ENCODE results near the gene LACTBL1. TPM values are rescaled to one million over a fixed set of nuclear protein-coding genes. Genes with fewer than 3 reads are reported as not detected.

The LACTBL1 gene, protein sequence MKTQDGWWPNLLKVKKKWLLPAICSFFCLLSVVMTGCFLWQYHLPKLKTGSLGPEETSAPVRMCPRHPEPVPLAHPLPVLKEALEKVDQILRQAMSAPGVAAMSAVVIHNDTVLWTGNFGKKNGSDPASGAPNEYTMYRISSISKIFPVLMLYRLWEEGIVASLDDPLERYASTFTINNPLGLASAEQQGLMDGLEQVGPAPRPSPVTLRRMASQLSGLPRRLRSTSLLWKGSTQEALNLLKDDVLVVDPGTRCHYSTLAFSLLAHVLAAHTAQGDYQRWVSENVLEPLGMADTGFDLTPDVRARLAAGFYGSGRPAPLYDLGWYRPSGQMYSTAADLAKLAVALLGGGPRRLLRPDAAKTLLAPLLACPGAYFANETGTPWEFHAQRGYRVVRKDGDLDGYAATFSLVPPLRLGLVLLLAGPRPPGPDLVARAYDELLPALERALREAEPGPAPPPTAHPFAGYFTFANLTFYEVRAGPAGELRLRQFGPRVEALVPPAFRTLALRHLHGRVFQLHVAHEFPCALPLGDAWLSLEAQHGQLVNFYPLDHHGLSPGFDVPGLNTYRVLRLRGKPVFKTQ
- total RNA-seq (not detected), polyA plus RNA-seq (not detected)

- DNase-seq (no peak), ATAC-seq (ENCODE audit: low read depth in 2 of 2) (no peak)
- H3K4me1 ChIP-seq (ENCODE audit: control insufficient read depth, insufficient read depth, low read length, poor library complexity, severe bottlenecking) = no peaks in the 10 kb centered on the region
- no peaks in the 10 kb centered on the region for H3K36me3 ChIP-seq (ENCODE audit: control insufficient read depth, insufficient read depth, low read length)
- Mint-ChIP-seq H3K4me1 (no peaks in the 10 kb centered on the region), H3K27ac (no peak within 1 kb of the TSS), H3K4me3 (no peak within 1 kb of the TSS), H3K27me3 (peaks cover 58% of the 10 kb centered on the region), H3K36me3 (no peaks in the 10 kb centered on the region), H3K9me3 (peaks cover 0 to 2% (median 0%) of the 10 kb centered on the region in 7 donors)
- no peak within 1 kb of the TSS for H3K4me3 ChIP-seq (ENCODE audit: low read depth, low read length)
- peaks cover 19% of the 10 kb centered on the region for H3K27me3 ChIP-seq (ENCODE audit: control insufficient read depth, insufficient read depth, low read length)
- H3K27ac ChIP-seq (ENCODE audit: insufficient read depth, low read length, poor library complexity, severe bottlenecking) = no peak within 1 kb of the TSS
- H3K9me3 ChIP-seq (ENCODE audit: control insufficient read depth in 2 of 2, low read length in 2 of 2) = no peaks in the 10 kb centered on the region
Observed at GRCh38 chr1:22972760-22973159, at the start of gene LACTBL1. TSS of gene LACTBL1 (minus strand) at chr1:22972866. CDS start at chr1:22972316, 550 bp downstream.

GRCh38 chr1:23021834-23022233, 49.2 kb upstream of the LACTBL1 start:
- peaks cover 18% of the 10 kb centered on the region for H3K4me1 ChIP-seq (ENCODE audit: control insufficient read depth, insufficient read depth, low read length, poor library complexity, severe bottlenecking)
- Mint-ChIP-seq H3K27me3 (peaks cover 4% of the 10 kb centered on the region), H3K27ac (peak overlapping the region in 1 of 3 donors; percentile 44), H3K9me3 (peaks cover 1 to 10% (median 3%) of the 10 kb centered on the region in 7 donors), H3K4me1 (peaks cover 40 to 68% (median 51%) of the 10 kb centered on the region in 4 donors), H3K36me3 (peaks cover 7% of the 10 kb centered on the region), H3K4me3 (peak overlapping the region; percentile 45 to 100 (median 78))
- no peak for ATAC-seq (ENCODE audit: low read depth in 2 of 2)
- no peaks in the 10 kb centered on the region for H3K9me3 ChIP-seq (ENCODE audit: control insufficient read depth in 2 of 2, low read length in 2 of 2)
- DNase-seq = no peak
- no peak overlapping the region for H3K27ac ChIP-seq (ENCODE audit: insufficient read depth, low read length, poor library complexity, severe bottlenecking)
- H3K4me3 ChIP-seq (ENCODE audit: low read depth, low read length) = no peak overlapping the region
- no peaks in the 10 kb centered on the region for H3K36me3 ChIP-seq (ENCODE audit: control insufficient read depth, insufficient read depth, low read length)
- no peaks in the 10 kb centered on the region for H3K27me3 ChIP-seq (ENCODE audit: control insufficient read depth, insufficient read depth, low read length)

DNA sequence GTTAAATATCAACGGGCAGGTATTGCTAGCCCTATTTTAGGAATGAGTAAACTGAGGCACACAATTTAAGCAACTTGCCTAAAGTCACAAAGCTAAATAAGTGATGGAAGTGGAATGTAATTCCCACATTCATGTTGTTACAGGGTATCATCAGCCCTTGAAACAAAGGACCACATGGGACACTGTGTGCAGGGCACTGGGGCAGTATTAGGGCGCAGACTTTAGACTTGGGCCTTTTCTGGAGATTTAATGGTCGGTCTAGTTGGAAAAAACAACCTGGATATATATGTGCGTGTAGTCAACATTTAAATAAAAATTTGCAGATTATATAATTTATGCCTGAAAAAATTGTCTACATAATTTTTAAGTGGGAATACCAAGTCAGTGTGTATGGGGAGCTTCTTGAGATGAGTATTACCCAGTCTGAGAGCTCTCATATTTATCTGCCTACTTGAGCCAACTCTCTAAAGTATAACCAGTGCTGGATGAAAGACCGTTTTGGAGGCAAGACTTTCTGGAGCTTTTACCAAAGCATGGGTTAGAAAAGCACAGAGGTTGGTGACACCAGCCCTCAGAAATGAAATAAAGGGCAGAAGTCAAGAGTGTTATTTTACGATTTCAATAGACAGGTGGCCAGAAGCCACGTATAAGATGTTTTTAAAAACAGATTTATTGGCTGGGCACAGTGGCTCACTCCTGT, 48.2 kb upstream of the LACTBL1 start:
- H3K27me3 Mint-ChIP-seq = peaks cover 7% of the 10 kb centered on the region
- peak overlapping the region in 2 of 3 donors; percentile 95 for H3K27ac Mint-ChIP-seq
- H3K4me3 Mint-ChIP-seq = peak overlapping the region; percentile 94 to 100 (median 96)
- ATAC-seq (ENCODE audit: low read depth in 2 of 2) (no peak), DNase-seq (no peak)
- Histone ChIP-seq H3K4me1 (ENCODE audit: control insufficient read depth, insufficient read depth, low read length, poor library complexity, severe bottlenecking) (peaks cover 18% of the 10 kb centered on the region), H3K9me3 (ENCODE audit: control insufficient read depth in 2 of 2, low read length in 2 of 2) (no peaks in the 10 kb centered on the region), H3K36me3 (ENCODE audit: control insufficient read depth, insufficient read depth, low read length) (no peaks in the 10 kb centered on the region), H3K27me3 (ENCODE audit: control insufficient read depth, insufficient read depth, low read length) (no peaks in the 10 kb centered on the region), H3K4me3 (ENCODE audit: low read depth, low read length) (peak overlapping the region; percentile 89), H3K27ac (ENCODE audit: insufficient read depth, low read length, poor library complexity, severe bottlenecking) (no peak overlapping the region)
- H3K4me1 Mint-ChIP-seq = peaks cover 34 to 60% (median 43%) of the 10 kb centered on the region in 4 donors
- H3K9me3 Mint-ChIP-seq = peaks cover 1 to 10% (median 3%) of the 10 kb centered on the region in 7 donors
- peaks cover 7% of the 10 kb centered on the region for H3K36me3 Mint-ChIP-seq

- ATAC-seq (ENCODE audit: low read depth in 2 of 2) (no peak), DNase-seq (peak in 2 of 3 donors; percentile 5 to 40)
- peaks cover 12% of the 10 kb centered on the region for H3K27me3 Mint-ChIP-seq
- H3K9me3 ChIP-seq (ENCODE audit: control insufficient read depth in 2 of 2, low read length in 2 of 2) = no peaks in the 10 kb centered on the region
- H3K4me3 Mint-ChIP-seq = peak overlapping the region; percentile 94 to 100 (median 96)
- H3K36me3 Mint-ChIP-seq = peaks cover 7% of the 10 kb centered on the region
- H3K27ac Mint-ChIP-seq = peak overlapping the region; percentile 75 to 95 (median 95)
- no peaks in the 10 kb centered on the region for H3K36me3 ChIP-seq (ENCODE audit: control insufficient read depth, insufficient read depth, low read length)
- no peaks in the 10 kb centered on the region for H3K27me3 ChIP-seq (ENCODE audit: control insufficient read depth, insufficient read depth, low read length)
- H3K4me3 ChIP-seq (ENCODE audit: low read depth, low read length) = peak overlapping the region; percentile 89
- peaks cover 33 to 57% (median 42%) of the 10 kb centered on the region in 4 donors for H3K4me1 Mint-ChIP-seq
- peaks cover 18% of the 10 kb centered on the region for H3K4me1 ChIP-seq (ENCODE audit: control insufficient read depth, insufficient read depth, low read length, poor library complexity, severe bottlenecking)
- peaks cover 1 to 10% (median 3%) of the 10 kb centered on the region in 7 donors for H3K9me3 Mint-ChIP-seq
- no peak overlapping the region for H3K27ac ChIP-seq (ENCODE audit: insufficient read depth, low read length, poor library complexity, severe bottlenecking)
Observed at GRCh38 chr1:23019863-23020625, 47.4 kb upstream of the LACTBL1 start.

DNA sequence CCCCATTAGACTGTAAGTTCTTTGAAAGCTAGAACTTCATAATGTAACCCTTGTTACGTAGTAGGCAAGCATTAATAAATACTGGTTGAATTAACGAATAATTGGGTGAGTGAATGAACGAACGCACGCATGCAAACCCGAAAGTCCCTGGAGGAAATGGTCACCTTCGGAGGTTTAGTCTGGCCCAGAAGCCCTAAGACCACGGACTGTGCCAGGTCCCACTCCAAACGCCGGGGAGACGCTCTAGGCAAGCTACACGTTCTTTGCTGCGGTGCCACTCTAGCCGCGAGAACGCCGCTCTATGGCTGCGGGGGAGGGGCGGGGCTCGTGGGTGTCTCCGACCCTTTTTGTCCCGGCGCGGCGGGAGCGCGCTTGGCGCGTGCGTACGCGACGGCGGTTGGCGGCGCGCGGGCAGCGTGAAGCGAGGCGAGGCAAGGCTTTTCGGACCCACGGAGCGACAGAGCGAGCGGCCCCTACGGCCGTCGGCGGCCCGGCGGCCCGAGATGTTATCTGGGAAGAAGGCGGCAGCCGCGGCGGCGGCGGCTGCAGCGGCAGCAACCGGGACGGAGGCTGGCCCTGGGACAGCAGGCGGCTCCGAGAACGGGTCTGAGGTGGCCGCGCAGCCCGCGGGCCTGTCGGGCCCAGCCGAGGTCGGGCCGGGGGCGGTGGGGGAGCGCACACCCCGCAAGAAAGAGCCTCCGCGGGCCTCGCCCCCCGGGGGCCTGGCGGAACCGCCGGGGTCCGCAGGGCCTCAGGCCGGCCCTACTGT, 46.6 kb upstream of the LACTBL1 start, which contains the start of gene KDM1A:
Gene KDM1A, plus strand, starts transcription at position 375 of the 769 bp plus-strand sequence. Its CDS starts 129 bp downstream, at position 504.
- Mint-ChIP-seq H3K27ac (peak within 1 kb of the TSS; percentile 95 to 97 (median 97)), H3K27me3 (peaks cover 12% of the 10 kb centered on the region), H3K4me1 (peaks cover 27 to 53% (median 41%) of the 10 kb centered on the region in 4 donors), H3K36me3 (peaks cover 7% of the 10 kb centered on the region), H3K4me3 (peak within 1 kb of the TSS; percentile 97 to 100 (median 98)), H3K9me3 (peaks cover 1 to 10% (median 3%) of the 10 kb centered on the region in 7 donors)
- H3K9me3 ChIP-seq (ENCODE audit: control insufficient read depth in 2 of 2, low read length in 2 of 2) = no peaks in the 10 kb centered on the region
- H3K4me3 ChIP-seq (ENCODE audit: low read depth, low read length) = peak within 1 kb of the TSS; percentile 95
- no peaks in the 10 kb centered on the region for H3K36me3 ChIP-seq (ENCODE audit: control insufficient read depth, insufficient read depth, low read length)
- H3K4me1 ChIP-seq (ENCODE audit: control insufficient read depth, insufficient read depth, low read length, poor library complexity, severe bottlenecking) = peaks cover 18% of the 10 kb centered on the region
- peak within 1 kb of the TSS; percentile 50 for H3K27ac ChIP-seq (ENCODE audit: insufficient read depth, low read length, poor library complexity, severe bottlenecking)
- peak; percentile 82 to 96 (median 91) for DNase-seq
- no peaks in the 10 kb centered on the region for H3K27me3 ChIP-seq (ENCODE audit: control insufficient read depth, insufficient read depth, low read length)
- ATAC-seq (ENCODE audit: low read depth in 2 of 2) = peak; percentile 99

- H3K4me3 ChIP-seq (ENCODE audit: low read depth, low read length) = peak overlapping the region; percentile 95
- ATAC-seq (ENCODE audit: low read depth in 2 of 2) (no peak), DNase-seq (no peak)
- H3K4me3 Mint-ChIP-seq = peak overlapping the region; percentile 97 to 100 (median 98)
- H3K4me1 ChIP-seq (ENCODE audit: control insufficient read depth, insufficient read depth, low read length, poor library complexity, severe bottlenecking) = peaks cover 18% of the 10 kb centered on the region
- peaks cover 0 to 10% (median 3%) of the 10 kb centered on the region in 7 donors for H3K9me3 Mint-ChIP-seq
- H3K4me1 Mint-ChIP-seq = peaks cover 22 to 47% (median 36%) of the 10 kb centered on the region in 4 donors
- H3K9me3 ChIP-seq (ENCODE audit: control insufficient read depth in 2 of 2, low read length in 2 of 2) = no peaks in the 10 kb centered on the region
- no peaks in the 10 kb centered on the region for H3K27me3 ChIP-seq (ENCODE audit: control insufficient read depth, insufficient read depth, low read length)
- peaks cover 12% of the 10 kb centered on the region for H3K27me3 Mint-ChIP-seq
- peak overlapping the region; percentile 50 for H3K27ac ChIP-seq (ENCODE audit: insufficient read depth, low read length, poor library complexity, severe bottlenecking)
- peak overlapping the region; percentile 91 to 97 (median 97) for H3K27ac Mint-ChIP-seq
- H3K36me3 Mint-ChIP-seq = peaks cover 7% of the 10 kb centered on the region
- H3K36me3 ChIP-seq (ENCODE audit: control insufficient read depth, insufficient read depth, low read length) = no peaks in the 10 kb centered on the region
Observed at GRCh38 chr1:23018661-23019093, 46.0 kb upstream of the LACTBL1 start.
